Astrocyte of the spinal cord (primary cell): ENCODE data around the gene TOM1L2.

Experiments used
- DNase-seq: peaks from one replicate; pipeline ENCODE4 v3.0.0; 2011; ENCODE audit warnings: low read depth, low spot score
- H3K4me3 ChIP-seq: 2 replicates; pipeline ENCODE4 v1.5.1; 2011; ENCODE audit warnings: low read depth, mild to moderate bottlenecking, low read length, moderate library complexity
- in situ Hi-C: cut with HindIII; loops from 2 replicates; pipeline ENCODE4 v1.10.0; 2017; ENCODE audit warnings: low sequenced_read_pairs
- TF ChIP-seq, protein P1 (sequence below): IDR thresholded peaks from 2 replicates; pipeline ENCODE4 v1.5.1; 2012; ENCODE audit warnings: low read depth, mild to moderate bottlenecking, low read length, inconsistent platforms

The TOM1L2 gene

DNA sequence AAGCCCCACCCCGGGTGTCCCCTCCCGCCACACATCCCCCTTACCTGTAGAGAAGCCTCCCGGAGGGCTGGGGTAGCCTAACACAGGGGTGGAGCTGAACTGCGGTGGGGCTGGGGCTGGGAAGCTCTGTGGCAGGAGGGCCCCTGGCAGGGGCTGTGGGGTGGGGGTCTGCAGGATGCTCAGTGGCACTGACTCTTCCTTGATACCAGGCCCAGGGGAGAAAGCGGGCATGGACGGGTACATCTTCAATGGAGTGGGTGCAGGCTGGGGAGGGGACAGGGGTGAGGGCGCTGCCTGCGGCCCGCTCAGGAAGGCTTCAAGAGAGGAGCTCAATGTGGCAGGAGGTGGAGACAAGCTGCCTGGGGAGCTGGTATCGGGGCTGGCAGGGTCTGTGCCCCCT is 152.2 kb downstream of the TOM1L2 start:
- in situ Hi-C loops, result no loop called here
- TF ChIP-seq, protein P1, sequence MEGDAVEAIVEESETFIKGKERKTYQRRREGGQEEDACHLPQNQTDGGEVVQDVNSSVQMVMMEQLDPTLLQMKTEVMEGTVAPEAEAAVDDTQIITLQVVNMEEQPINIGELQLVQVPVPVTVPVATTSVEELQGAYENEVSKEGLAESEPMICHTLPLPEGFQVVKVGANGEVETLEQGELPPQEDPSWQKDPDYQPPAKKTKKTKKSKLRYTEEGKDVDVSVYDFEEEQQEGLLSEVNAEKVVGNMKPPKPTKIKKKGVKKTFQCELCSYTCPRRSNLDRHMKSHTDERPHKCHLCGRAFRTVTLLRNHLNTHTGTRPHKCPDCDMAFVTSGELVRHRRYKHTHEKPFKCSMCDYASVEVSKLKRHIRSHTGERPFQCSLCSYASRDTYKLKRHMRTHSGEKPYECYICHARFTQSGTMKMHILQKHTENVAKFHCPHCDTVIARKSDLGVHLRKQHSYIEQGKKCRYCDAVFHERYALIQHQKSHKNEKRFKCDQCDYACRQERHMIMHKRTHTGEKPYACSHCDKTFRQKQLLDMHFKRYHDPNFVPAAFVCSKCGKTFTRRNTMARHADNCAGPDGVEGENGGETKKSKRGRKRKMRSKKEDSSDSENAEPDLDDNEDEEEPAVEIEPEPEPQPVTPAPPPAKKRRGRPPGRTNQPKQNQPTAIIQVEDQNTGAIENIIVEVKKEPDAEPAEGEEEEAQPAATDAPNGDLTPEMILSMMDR, result no peak
- DNase-seq, result no peak
- H3K4me3 ChIP-seq, result no peak overlapping the region

DNA sequence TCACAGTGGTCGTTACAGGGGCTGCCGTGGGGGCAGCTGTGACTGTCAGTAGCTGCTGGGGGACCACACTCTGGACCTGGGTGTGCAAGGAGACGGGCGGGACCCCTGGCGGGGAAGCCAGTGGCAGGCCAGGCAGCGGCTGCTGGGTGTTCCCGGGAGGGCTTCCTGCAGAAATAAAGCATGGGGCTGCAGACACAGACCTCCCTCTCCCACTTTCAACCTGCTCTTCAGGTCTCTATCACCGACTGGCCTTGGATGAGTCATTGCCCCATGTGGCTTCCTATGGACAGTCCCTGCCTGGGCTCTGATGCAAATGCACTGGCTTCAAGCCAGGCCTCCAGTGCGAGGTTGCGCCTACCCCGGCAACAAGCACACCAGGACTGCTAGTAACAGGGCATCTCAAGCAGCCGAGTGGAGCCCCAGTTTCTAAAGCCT is 152.6 kb downstream of the TOM1L2 start:
- TF ChIP-seq, protein P1, result no peak
- peak; percentile 95 for DNase-seq
- in situ Hi-C loops, result no loop called here
- no peak overlapping the region for H3K4me3 ChIP-seq

DNA sequence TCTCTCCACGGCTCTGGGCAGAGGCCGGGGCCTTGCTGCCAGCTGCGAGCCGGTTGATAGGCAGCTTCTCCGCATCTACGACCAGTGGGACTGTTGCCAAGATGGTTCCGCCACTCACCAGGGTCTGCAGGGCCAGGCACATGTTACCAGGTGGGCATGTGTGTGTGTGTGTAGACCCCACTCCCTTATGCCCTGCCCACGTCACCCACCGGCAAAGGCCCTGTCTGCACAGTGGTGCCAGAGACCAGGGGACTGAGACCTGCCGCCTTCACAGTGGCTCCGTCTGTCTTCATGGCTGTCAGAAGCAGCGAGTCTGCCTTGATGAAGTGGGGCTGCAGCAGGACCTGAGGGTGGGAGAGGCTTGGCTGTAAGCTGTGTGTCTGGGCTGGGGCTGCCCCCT is 153.1 kb downstream of the TOM1L2 start:
- no peak overlapping the region for H3K4me3 ChIP-seq
- in situ Hi-C loops, result no loop called here
- DNase-seq, result no peak
- TF ChIP-seq, protein P1, result no peak

DNA sequence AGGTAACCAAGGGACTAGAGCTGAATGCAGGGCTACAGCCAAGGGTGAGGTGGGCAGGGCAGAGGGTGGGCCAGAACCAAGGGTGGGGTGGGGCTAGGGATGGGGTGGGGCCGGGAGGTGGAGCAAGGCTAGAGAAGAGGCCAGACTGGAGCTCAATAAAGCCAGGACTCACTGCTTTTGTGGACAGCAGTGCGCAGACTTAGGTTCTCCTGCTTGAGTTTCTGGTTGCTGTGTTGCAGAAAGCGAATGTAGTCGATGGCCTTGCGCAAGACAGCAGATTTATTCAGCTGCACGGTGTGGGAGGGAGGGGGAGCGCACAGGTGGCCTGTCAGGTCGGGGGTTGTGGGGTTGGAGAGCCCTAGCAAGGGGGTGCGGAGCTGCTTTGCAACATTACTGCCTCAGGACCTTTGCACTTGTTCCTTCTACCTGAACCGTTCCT is 154.1 kb downstream of the TOM1L2 start:
- no peak overlapping the region for H3K4me3 ChIP-seq
- in situ Hi-C loops, result no loop called here
- no peak for DNase-seq
- TF ChIP-seq, protein P1, result no peak

DNA sequence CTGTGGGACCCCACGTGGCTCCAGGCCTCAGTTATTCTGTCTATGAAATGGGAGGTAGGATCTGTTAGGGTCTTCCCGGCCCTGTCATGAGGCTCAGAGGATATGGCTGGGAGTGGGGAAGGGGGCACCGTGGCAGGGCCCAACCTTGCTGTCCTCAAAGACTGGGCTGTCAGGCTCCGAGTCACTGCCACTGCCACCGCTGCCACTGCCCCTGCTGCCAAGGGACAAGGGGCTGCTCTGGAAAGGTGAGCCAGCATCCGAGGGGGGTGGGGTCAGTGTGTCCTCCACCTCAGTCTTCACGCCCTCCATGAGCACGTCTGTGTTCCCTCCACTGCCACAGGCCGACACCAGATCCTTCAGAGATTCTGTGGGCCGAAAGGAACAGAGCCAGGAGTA is 154.7 kb downstream of the TOM1L2 start:
- in situ Hi-C loops, result no loop called here
- DNase-seq, result no peak
- TF ChIP-seq, protein P1, result no peak
- no peak overlapping the region for H3K4me3 ChIP-seq

DNA sequence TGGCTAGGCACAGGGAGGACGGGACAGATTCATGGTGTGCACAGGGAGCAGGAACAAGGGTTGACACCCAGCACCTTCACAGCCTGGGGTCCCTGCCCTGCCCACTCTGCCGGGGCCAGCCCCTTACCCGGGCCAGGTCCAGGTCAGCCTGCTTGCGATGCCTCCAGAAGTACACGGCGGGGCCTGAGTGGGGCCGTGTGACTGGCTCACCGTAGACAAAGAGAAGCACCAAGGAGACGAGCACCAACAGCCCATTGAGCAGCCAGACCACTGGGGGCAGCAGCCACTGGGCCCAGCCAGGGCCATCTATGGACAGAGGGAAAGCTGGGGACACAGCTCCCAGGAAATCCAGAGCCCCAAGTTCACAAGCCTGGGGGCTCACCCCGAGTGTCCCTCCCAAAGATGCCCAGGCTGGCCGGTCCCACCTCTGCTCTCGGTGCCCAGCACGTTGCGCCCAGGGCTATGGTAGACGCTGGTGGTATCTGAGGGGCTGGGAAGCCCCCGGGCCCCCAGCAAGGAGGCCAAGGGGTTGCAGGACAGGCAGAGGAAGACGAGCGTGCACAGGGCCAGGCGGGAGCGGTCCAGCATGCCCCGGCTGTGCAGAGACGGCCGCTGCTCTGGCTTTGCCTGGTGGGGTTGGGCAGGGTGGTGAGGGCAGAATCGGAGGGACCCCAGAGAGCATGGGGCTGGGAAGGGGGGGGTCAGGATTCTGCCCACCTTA is 155.2 kb downstream of the TOM1L2 start:
- in situ Hi-C loops, result no loop called here
- DNase-seq, result no peak
- H3K4me3 ChIP-seq, result no peak overlapping the region
- TF ChIP-seq, protein P1, result peak; percentile 13
